H9 (cell line): ENCODE results near the gene TOR1AIP1. TPM values are rescaled to one million over a fixed set of nuclear protein-coding genes. Genes with fewer than 3 reads are reported as not detected.

Experiments used
- DNase-seq: peaks from one replicate; pipeline ENCODE4 v3.0.0-alpha.2; 2017
- H2AFZ ChIP-seq: one replicate; pipeline ENCODE4 v1.6.1; 2013; ENCODE audit warnings: mild to moderate bottlenecking, low read length, control low read depth, moderate library complexity
- H2AK5ac ChIP-seq: 2 replicates; pipeline ENCODE4 v1.6.1; 2013; ENCODE audit warnings: low read length, control low read depth, mixed read lengths; ENCODE audit not compliant: insufficient read length
- H2BK120ac ChIP-seq: one replicate; pipeline ENCODE4 v1.6.1; 2013; ENCODE audit warnings: low read depth, mild to moderate bottlenecking, low read length, control low read depth, inconsistent platforms; ENCODE audit not compliant: poor library complexity, severe bottlenecking
- H2BK12ac ChIP-seq: 2 replicates; pipeline ENCODE4 v1.6.1; 2013; ENCODE audit warnings: low read length, control low read depth, mixed read lengths, low read depth; ENCODE audit not compliant: insufficient read length
- H2BK15ac ChIP-seq: 2 replicates; pipeline ENCODE4 v1.6.1; 2013; ENCODE audit warnings: low read depth, low read length, control low read depth
- H2BK20ac ChIP-seq: one replicate; pipeline ENCODE4 v1.6.1; 2013; ENCODE audit warnings: low read depth, mild to moderate bottlenecking, low read length, control low read depth, inconsistent platforms; ENCODE audit not compliant: poor library complexity, severe bottlenecking
- H2BK5ac ChIP-seq: 2 replicates; pipeline ENCODE4 v1.6.1; 2013; ENCODE audit warnings: low read length, control low read depth, mixed read lengths; ENCODE audit not compliant: insufficient read length
- H3K14ac ChIP-seq: 2 replicates; pipeline ENCODE4 v1.6.1; 2013; ENCODE audit warnings: low read length, control low read depth; ENCODE audit not compliant: insufficient read depth
- H3K18ac ChIP-seq: 2 replicates; pipeline ENCODE4 v1.6.1; 2013; ENCODE audit warnings: low read depth, mild to moderate bottlenecking, mixed read lengths, low read length, control low read depth; ENCODE audit not compliant: insufficient read length
- H3K23ac ChIP-seq: 2 replicates; pipeline ENCODE4 v1.6.1; 2013; ENCODE audit warnings: low read length, control low read depth, mixed read lengths, low read depth; ENCODE audit not compliant: insufficient read length
- H3K23me2 ChIP-seq: 2 replicates; pipeline ENCODE4 v1.6.1; 2013; ENCODE audit warnings: low read depth, mild to moderate bottlenecking, mixed read lengths, low read length, control low read depth; ENCODE audit not compliant: insufficient read length, poor library complexity, severe bottlenecking
- H3K27ac ChIP-seq: 2 replicates; pipeline ENCODE4 v1.5.1; 2013; ENCODE audit warnings: low read length, control low read depth, mixed read lengths, low read depth; ENCODE audit not compliant: insufficient read length
- H3K27me3 ChIP-seq: 2 replicates; pipeline ENCODE4 v1.6.1; 2013; ENCODE audit warnings: low read length, control low read depth, inconsistent platforms; ENCODE audit not compliant: insufficient read depth
- H3K4ac ChIP-seq: 2 replicates; pipeline ENCODE4 v1.6.1; 2013; ENCODE audit warnings: low read depth, mild to moderate bottlenecking, control low read depth, inconsistent platforms, low read length, moderate library complexity
- H3K4me1 ChIP-seq: 2 replicates; pipeline ENCODE4 v1.6.1; 2013; ENCODE audit warnings: low read length, control low read depth, inconsistent platforms; ENCODE audit not compliant: insufficient read depth
- H3K4me2 ChIP-seq: 2 replicates; pipeline ENCODE4 v1.6.1; 2013; ENCODE audit warnings: low read length, control low read depth, mixed read lengths; ENCODE audit not compliant: insufficient read length, insufficient read depth
- H3K56ac ChIP-seq: 2 replicates; pipeline ENCODE4 v1.6.1; 2013; ENCODE audit warnings: low read depth, mild to moderate bottlenecking, mixed read lengths, low read length, control low read depth; ENCODE audit not compliant: insufficient read length
- H3K79me1 ChIP-seq: 2 replicates; pipeline ENCODE4 v1.6.1; 2013; ENCODE audit warnings: low read depth, mild to moderate bottlenecking, moderate library complexity, low read length, control low read depth, inconsistent platforms; ENCODE audit not compliant: insufficient read depth, poor library complexity, severe bottlenecking
- H3K79me2 ChIP-seq: 2 replicates; pipeline ENCODE4 v1.6.1; 2013; ENCODE audit warnings: low read length, control low read depth, inconsistent platforms; ENCODE audit not compliant: insufficient read depth
- H3K9ac ChIP-seq: 2 replicates; pipeline ENCODE4 v1.6.1; 2013; ENCODE audit warnings: low read length, control low read depth, mixed read lengths; ENCODE audit not compliant: insufficient read length; ENCODE audit errors: extremely low read depth
- H3K9me3 ChIP-seq: one replicate; pipeline ENCODE4 v1.6.1; 2013; ENCODE audit warnings: low read depth, low read length, inconsistent platforms; ENCODE audit not compliant: control insufficient read depth
- H3T11ph ChIP-seq: one replicate; pipeline ENCODE4 v1.6.1; 2013; ENCODE audit warnings: mild to moderate bottlenecking, low read length, control low read depth, inconsistent platforms
- H4K20me1 ChIP-seq: one replicate; pipeline ENCODE4 v1.6.1; 2013; ENCODE audit not compliant: control insufficient read depth, insufficient read length, insufficient read depth
- H4K5ac ChIP-seq: 2 replicates; pipeline ENCODE4 v1.6.1; 2013; ENCODE audit warnings: low read depth, mild to moderate bottlenecking, mixed read lengths, low read length, control low read depth; ENCODE audit not compliant: insufficient read length
- H4K8ac ChIP-seq: replicated peaks from 2 replicates; pipeline ENCODE4 v1.6.1; 2013; ENCODE audit warnings: low read length, control low read depth, mixed read lengths, low read depth; ENCODE audit not compliant: insufficient read length
- H4K91ac ChIP-seq: 2 replicates; pipeline ENCODE4 v1.6.1; 2013; ENCODE audit warnings: low read depth, mild to moderate bottlenecking, moderate library complexity, mixed read lengths, low read length, control low read depth; ENCODE audit not compliant: insufficient read length
- H3K27ac Mint-ChIP-seq, 3 experiments: 2 replicates in 2 of 3; 3 replicates in 1 of 3; pipeline ENCODE4 v1.8.0; 2020 to 2021; ENCODE audit warnings: mixed read lengths in 3 of 3, mild to moderate bottlenecking in 1 of 3, moderate library complexity in 1 of 3
- H3K27me3 Mint-ChIP-seq: 2 replicates; pipeline ENCODE4 v1.8.0; 2021; ENCODE audit warnings: low read depth, mild to moderate bottlenecking, moderate library complexity, mixed read lengths
- H3K36me3 Mint-ChIP-seq, 3 experiments: 2 replicates in 2 of 3; 3 replicates in 1 of 3; pipeline ENCODE4 v1.8.0; 2020 to 2021; ENCODE audit warnings: low read depth in 3 of 3, mixed read lengths in 3 of 3; ENCODE audit not compliant: insufficient read depth in 1 of 3
- H3K4me1 Mint-ChIP-seq, 2 experiments: 2 replicates each; pipeline ENCODE4 v1.8.0; 2020; ENCODE audit warnings: mixed read lengths in 2 of 2
- H3K4me3 Mint-ChIP-seq, 2 experiments: 2 replicates in 1 of 2; 3 replicates in 1 of 2; pipeline ENCODE4 v1.8.0; 2020 to 2021; ENCODE audit warnings: mild to moderate bottlenecking in 2 of 2, mixed read lengths in 2 of 2, moderate library complexity in 1 of 2
- H3K9me3 Mint-ChIP-seq, 2 experiments: 2 replicates in 1 of 2; 3 replicates in 1 of 2; pipeline ENCODE4 v1.8.0; 2020; ENCODE audit warnings: mild to moderate bottlenecking in 2 of 2, mixed read lengths in 2 of 2, moderate library complexity in 1 of 2
- WGBS: extraction: QIAGEN DNeasy Blood & Tissue Kit; methylation state at CpG from one replicate; pipeline ENCODE4 v1.1.7; 2013; ENCODE audit warnings: missing lambda C conversion rate, low lambda C conversion rate, mixed read lengths; ENCODE audit not compliant: insufficient read length; ENCODE audit errors: extremely low coverage; 5-methylcytosine and 5-hydroxymethylcytosine counted together
- total RNA-seq: library from RNA; stranded (reverse); gene quantifications from 2 replicates; pipeline ENCODE4 v1.2.1, GENCODE V29; 2021
- TF ChIP-seq, protein P1 (sequence below): fragments of 200-600 bp; sonication (generic); conservative IDR thresholded peaks from 3 replicates; pipeline ENCODE4 v1.8.0; 2021; ENCODE audit warnings: antibody characterized with exemption, mild to moderate bottlenecking

Gene TOR1AIP1
- total RNA-seq, 1 experiment from 2014 or later: 25.5 TPM

GRCh38 chr1:179870870-179871269 lies 11.2 kb upstream of the TOR1AIP1 start:
- no peak overlapping the region for H2BK5ac ChIP-seq
- H2AFZ ChIP-seq: no peak overlapping the region
- no peak for DNase-seq
- H3K4ac ChIP-seq: no peak overlapping the region
- peaks cover 4% of the 10 kb centered on the region for H3K79me1 ChIP-seq
- no peak overlapping the region for H3K18ac ChIP-seq
- H3K23ac ChIP-seq: no peak overlapping the region
- no peak overlapping the region for H3T11ph ChIP-seq
- H3K4me2 ChIP-seq: no peak overlapping the region
- H3K14ac ChIP-seq: no peak overlapping the region
- H2BK12ac ChIP-seq: no peak overlapping the region
- no peaks in the 10 kb centered on the region for H3K23me2 ChIP-seq
- no peaks in the 10 kb centered on the region for H3K9me3 Mint-ChIP-seq
- no peak overlapping the region for H2BK20ac ChIP-seq
- H2BK120ac ChIP-seq: no peak overlapping the region
- peaks cover 7% of the 10 kb centered on the region; the same call in 1 of the 2 replicates for H3K79me2 ChIP-seq
- H3K4me1 ChIP-seq: no peaks in the 10 kb centered on the region
- H4K91ac ChIP-seq: no peak overlapping the region
- H3K9me3 ChIP-seq: no peaks in the 10 kb centered on the region
- H4K5ac ChIP-seq: no peak overlapping the region
- H4K8ac ChIP-seq: no peak overlapping the region
- H3K36me3 Mint-ChIP-seq: peaks cover 12 to 48% (median 46%) of the 10 kb centered on the region in 3 experiments; a peak in 6 of 7 replicates
- H2AK5ac ChIP-seq: no peak overlapping the region
- TF ChIP-seq, protein P1, sequence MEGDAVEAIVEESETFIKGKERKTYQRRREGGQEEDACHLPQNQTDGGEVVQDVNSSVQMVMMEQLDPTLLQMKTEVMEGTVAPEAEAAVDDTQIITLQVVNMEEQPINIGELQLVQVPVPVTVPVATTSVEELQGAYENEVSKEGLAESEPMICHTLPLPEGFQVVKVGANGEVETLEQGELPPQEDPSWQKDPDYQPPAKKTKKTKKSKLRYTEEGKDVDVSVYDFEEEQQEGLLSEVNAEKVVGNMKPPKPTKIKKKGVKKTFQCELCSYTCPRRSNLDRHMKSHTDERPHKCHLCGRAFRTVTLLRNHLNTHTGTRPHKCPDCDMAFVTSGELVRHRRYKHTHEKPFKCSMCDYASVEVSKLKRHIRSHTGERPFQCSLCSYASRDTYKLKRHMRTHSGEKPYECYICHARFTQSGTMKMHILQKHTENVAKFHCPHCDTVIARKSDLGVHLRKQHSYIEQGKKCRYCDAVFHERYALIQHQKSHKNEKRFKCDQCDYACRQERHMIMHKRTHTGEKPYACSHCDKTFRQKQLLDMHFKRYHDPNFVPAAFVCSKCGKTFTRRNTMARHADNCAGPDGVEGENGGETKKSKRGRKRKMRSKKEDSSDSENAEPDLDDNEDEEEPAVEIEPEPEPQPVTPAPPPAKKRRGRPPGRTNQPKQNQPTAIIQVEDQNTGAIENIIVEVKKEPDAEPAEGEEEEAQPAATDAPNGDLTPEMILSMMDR: no peak
- no peaks in the 10 kb centered on the region for H3K27me3 Mint-ChIP-seq
- no peak overlapping the region for H2BK15ac ChIP-seq
- H3K27ac ChIP-seq: no peak overlapping the region
- H3K27ac Mint-ChIP-seq: no peak overlapping the region
- peaks cover 5 to 6% of the 10 kb centered on the region in 2 experiments; a peak in 3 of 4 replicates for H3K4me1 Mint-ChIP-seq
- H3K27me3 ChIP-seq: no peaks in the 10 kb centered on the region
- no peak overlapping the region for H3K4me3 Mint-ChIP-seq
- no peak overlapping the region for H3K56ac ChIP-seq
- no CpG with 5 or more reads among the region's 1 CpG for WGBS
- H4K20me1 ChIP-seq: no peaks in the 10 kb centered on the region
- no peak overlapping the region for H3K9ac ChIP-seq
